C4-2B (cell line): Measurements from ENCODE around the gene FADS2.

Experiments
- CTCF ChIP-seq: fragments of 450-650 bp; conservative IDR thresholded peaks from 2 replicates; pipeline ENCODE4 v1.5.1; 2017; ENCODE audit warnings: mild to moderate bottlenecking
- ZFX ChIP-seq: fragments of 450-650 bp; IDR thresholded peaks from 2 replicates; pipeline ENCODE4 v1.6.1; 2017

GRCh38 chr11:61827571-61828378 lies at the start of gene FADS2:
- no peak for TF ChIP-seq CTCF
- TF ChIP-seq ZFX = peak; percentile 65
